Measurements from ENCODE around the gene VSTM2A.
"Not testable (repeated sequence)": the region's sequence is repeated elsewhere in the genome, so short reads cannot be mapped to it uniquely, and the experiment has no call there.

Gene VSTM2A, protein sequence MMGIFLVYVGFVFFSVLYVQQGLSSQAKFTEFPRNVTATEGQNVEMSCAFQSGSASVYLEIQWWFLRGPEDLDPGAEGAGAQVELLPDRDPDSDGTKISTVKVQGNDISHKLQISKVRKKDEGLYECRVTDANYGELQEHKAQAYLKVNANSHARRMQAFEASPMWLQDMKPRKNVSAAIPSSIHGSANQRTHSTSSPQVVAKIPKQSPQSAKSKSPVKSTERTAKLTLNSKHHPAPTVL
- total RNA-seq = 0 reads per million in 2 donors

DNA sequence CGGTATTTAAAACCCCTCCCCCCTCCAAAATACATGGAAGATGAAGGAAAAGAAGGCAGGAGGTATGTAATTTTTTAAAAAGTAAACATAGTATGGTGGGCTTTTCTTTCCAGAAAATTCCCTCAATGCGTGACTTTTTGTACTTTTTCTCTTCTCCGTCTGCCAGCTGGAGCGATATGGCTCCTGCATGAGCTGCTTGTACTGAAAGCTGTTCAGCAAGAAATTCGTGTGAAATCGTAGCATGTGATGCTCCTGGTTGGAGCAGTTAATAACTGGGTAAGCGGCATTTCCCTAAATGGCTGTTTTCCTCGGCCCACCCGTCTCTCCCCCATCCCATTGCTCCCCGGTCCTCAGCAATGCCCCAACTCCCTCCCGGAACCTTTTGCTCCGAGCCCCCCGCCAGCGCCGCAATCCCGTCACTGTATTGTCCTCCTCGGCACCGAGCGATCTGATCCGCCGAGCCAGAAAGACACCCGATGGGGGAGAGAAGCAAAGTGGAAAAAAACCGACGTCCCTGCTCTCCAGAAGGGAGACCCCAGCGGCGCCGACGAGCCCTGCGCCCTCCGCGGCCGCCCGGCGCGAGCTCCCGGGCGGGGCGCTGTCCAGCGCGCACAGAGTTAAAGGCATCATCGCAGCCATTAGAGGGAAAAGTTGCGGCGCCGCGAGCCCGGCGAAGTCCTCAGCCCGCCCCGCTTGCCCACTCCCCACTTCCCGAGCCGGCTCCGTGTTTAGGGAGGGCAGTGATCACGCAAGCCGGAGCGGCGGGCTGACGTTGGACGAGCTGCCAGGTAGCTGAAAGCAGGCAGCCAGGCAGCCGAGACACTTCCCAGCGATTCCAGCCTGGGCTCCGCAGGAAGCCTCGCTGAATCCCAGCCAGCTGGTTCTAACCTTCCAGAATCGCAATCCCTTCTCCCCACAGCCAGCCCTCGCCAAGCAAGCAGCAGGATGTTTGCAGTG is at the start of gene VSTM2A:
TSS of gene VSTM2A (plus strand) at position 707 of the 957 bp plus-strand sequence. CDS start 356 bp downstream, outside the sequence.
- DNase-seq = no peak

DNA sequence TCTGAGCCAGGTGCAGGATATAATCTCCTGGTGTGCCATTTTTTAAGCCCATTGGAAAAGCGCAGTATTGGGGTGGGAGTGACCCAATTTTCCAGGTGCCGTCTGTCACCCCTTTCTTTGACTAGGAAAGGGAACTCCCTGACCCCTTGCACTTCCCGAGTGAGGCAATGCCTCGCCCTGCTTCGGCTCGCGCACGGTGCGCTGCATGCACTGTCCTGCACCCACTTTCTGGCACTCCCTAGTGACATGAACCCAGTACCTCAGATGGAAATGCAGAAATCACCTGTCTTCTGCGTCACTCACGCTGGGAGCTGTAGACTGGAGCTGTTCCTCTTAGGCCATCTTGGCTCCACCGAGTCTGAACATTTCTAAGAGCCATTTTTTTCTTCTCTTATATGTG is 37.6 kb upstream of the VSTM2A start:
- not testable (repeated sequence) for DNase-seq

DNA sequence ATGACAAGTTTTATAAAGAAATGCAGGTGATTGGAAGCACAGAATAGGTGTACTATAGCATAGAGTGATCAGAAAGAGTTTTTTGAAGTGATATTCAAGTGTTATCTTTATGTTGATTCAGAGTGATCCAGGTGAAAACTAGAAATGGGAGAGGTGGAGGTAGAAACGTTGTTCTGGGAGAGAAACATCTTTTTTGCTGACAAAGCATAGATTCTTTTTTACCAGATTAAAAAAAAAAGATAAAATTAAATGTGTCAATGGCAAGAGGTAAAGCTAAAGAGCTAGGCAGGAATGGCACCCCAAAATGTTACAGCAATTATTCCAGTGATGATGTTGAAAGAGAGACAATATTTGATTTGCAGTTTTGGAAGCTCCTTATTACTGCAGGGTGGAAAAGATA is 12.6 kb upstream of the VSTM2A start:
- DNase-seq = no peak

DNA sequence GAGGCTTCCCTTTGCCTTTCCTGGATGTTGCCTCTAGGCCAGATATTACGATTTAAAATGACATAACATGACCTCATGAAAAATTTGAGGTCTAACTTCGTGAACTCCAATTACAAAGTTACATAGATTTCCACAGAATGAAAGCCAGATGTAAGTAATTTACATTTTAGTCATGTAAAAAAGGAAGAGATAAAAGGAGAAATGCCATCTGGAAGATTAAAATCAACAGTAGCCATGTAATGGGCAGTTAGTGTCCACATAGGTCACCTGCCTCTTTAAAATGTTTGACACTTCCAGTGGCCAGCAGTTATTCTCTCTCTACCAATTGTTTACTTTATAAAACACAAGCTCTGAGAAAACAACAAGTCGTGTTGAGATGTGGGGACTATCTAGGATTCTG is 4.1 kb upstream of the VSTM2A start:
- DNase-seq = no peak

DNA sequence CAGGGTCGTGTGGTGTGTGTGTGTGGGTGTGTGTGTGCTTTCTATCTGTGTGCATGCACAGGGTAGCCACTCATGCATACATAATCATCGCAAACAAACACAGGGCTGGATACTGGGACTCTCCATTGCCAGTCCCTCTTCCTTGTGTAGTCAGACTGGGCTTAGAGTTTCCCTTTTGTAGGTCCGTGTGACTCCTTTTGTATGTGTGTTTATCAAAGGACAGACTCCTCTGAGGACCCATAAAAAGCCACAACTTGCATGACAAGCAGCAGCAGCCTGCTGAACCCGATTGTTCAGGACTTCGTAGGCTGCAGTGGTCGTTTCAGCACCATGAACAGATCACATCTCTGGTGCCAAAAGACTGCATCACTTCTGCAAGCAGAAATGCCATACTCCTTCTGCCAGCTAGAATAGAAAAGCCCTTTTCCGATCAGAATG is 895 bp downstream of the VSTM2A start:
- DNase-seq = no peak

DNA sequence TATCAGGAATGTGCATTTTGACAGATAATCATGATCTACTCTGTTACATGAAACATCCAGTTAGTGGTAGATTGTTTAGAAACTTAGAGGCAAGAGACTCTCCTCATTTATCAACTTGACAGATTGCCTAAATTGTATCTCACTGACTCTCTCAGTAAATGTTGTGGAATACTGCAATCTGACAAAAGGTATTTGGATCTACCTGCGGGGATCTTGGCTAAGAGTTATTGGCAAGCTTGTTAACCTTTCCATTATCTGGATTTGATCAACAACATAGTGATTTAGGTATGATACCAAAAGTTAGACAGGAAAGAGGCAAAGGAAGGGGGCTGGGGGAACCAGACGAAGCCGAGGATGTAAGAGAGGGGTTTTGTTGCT is 2.0 kb downstream of the VSTM2A start:
- DNase-seq = no peak

DNA sequence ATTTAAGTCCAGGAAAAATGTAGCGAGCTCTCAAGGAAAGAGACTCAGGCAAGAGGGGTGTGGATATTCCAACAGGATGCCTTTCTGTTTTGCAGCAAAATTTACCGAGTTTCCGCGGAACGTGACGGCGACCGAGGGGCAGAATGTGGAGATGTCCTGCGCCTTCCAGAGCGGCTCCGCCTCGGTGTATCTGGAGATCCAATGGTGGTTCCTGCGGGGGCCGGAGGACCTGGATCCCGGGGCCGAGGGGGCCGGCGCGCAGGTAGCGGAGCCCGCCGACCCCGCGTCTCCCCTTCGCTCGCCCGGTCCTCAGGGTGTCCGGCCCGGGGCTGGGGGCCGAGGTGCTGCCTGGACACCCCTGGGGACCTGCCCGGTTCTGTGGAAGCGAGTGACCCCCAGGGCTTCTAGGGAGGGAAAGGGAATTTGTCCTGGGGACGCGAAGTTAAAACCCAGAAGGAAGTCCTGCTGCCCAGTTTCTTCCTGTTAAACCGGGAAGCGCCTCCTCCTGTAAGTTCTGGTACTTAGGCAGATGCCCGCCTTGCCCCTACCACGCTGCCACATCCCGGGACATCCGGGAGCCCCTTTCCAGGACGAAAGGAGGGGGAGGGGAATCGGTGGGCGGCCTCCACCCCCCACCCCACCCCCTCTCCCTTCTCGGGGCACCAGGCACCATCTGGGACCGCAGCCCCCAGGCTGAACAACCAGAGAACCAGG is 2.5 kb downstream of the VSTM2A start:
- no peak for DNase-seq

DNA sequence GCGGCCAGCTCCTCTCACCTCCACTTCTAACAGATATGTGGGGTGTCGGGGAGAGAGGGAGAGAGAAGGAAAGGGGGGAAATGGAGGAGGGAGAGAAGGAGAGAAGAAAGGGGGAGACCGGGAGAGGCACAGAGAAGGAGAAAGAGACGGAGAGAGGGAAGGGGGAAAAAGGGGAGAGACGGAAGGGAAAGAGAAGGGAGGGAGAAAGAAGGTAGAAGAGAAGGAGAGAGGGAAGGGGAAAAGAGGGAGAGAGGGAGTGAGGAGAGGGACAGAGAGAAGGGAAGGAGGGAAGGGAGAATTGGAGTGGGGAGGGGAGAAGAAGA is 3.0 kb downstream of the VSTM2A start:
- DNase-seq = no peak

DNA sequence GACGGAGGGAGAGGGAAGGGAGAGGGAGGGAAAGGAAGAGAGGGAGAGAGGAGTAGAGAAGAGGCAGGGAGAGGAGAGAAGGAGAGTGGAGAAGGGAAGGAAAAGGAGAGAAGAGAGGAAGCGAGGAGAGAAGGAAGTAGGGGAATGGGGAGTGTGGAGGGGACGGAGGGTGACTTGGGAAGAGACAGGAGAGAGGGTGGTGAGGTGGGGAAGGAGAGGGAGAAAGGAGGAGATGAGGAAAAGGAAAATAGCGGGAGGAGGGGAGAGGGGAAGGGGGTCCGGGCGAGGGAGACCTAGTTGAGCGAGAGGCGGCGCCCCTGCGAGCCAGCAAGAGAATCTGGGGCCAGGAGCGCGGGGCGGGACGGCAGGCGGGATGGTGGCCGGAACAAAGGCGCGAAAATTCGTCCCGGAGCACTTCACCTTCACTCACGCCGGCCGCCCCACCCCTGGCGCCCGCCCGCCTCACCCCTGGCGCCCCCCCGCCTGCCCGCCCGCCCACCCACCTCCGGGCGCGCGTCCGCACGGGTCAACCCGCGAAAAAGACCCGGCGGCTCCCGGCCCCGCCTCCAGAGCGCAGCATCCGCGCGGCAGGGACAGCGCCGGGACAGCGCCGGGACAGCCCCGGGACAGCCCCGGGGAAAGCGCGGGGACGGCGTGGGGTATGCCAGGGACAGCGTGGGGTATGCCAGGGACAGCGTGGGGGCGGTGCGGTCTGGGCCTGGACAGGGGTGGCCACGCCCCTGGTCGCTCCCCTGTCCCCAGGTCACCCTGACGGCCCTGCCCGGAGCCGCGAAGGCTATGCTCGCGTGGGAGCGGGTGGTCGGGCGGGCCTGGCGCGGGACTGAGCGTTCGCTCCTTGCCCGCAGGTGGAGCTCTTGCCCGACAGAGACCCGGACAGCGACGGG is 4.2 kb downstream of the VSTM2A start:
- DNase-seq = no peak

DNA sequence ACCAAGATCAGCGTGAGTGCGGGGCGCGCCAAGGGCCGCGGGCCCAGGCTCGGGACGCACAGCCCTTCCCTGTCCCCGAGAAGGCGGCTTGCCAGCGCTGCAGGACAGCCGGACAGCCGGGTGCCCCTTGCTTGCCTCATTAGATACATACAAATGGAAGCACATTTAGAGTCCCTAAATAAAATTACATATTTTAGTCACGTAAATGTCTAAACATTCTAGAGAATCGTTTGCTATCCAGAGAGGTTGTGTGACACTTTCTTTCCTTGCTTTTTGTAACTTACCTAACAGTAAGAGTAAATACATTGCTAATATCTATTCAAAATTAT is 4.8 kb downstream of the VSTM2A start:
- no peak for DNase-seq

DNA sequence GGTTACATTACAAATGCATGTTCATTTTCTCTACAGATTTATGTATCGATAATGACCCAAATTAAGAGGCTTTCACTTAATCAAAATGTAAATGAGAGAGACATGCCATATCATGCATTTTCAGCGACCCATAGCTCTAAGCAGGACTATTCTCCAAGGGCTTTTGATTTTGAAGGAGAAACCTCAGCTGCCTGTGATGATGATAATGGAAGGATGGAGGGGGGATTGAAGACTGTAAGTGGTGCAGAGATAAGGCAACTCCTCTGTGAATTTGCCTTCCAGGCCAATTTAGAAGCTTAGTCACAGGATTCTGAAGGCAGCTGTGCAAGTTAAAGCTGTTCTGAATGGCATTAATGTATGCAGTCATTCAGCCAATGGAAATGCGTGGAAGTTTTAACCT is 8.3 kb downstream of the VSTM2A start:
- DNase-seq = no peak

DNA sequence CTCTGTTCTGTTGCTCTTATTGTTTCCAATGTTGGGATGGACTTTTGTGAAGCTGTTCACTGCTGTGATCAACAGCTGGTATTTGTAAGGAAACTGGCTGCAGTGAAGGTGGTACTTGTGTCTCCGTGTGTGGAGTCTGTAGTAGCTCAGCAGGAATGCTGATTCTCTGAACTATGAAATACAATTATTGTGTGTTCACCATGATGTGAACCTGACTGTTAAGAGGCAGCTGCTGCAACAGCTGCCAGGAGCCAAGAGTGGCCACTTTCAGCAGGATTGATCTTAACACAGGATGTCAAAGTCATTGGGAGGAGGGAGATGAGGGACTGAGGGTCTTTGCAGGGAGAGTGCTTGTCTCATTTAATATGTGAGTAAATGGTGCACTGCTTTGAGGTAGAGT is 13.9 kb downstream of the VSTM2A start:
- no peak for DNase-seq

DNA sequence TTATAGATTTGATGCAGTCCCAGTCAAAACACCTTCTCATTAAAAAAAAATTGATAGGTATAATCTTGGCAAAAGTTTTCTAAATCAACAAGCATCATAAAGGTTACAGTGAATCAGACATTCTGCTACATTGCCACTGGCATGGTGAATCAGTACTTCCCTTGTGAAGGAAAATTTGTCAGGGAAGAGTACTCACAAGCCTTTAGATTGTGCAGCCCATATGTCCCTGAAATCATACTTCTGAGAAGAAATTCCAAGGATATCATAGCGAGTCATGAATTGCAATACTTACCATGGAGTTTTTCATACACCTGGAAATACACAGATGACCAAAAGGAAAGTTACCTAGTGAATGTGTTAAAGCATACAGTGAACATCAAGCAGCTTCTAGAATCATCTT is 17.2 kb downstream of the VSTM2A start:
- no peak for DNase-seq

DNA sequence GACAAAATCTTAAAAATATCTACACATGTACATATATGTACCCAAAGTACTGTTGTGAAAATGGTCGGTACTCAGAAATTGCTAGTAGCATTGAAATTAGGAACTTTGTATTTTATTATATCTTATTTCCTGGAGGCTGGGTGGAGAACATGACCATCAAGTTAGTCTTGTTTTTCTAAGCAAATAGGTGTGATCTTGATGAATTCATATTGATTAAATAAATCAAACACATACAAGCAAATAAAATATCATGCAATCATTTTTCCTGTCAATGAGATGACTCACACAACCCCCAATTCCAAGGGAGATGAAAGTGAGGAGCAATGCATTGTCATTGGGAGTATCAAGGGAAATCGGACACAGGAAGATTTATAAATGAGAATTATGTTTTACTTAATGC is 18.0 kb downstream of the VSTM2A start:
- no peak for DNase-seq

DNA sequence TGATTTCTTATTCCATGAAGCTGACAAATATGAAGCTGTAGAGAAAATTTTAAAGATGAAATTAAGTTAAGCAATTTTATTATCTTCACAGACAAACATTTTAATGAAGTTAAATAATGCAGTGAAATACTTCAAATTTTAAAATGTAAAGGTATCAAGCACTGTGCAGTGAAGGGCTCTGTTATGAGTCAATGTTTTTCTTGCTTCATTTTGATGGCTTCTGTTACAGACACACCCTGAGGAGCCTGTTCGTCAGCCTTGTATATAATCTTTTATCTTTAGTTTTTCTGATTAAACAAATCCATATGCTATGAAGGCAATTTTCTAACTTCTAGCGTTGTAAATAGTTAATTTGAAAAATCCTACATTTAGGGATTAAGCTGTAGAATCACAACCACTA is 18.5 kb downstream of the VSTM2A start:
- no peak for DNase-seq

DNA sequence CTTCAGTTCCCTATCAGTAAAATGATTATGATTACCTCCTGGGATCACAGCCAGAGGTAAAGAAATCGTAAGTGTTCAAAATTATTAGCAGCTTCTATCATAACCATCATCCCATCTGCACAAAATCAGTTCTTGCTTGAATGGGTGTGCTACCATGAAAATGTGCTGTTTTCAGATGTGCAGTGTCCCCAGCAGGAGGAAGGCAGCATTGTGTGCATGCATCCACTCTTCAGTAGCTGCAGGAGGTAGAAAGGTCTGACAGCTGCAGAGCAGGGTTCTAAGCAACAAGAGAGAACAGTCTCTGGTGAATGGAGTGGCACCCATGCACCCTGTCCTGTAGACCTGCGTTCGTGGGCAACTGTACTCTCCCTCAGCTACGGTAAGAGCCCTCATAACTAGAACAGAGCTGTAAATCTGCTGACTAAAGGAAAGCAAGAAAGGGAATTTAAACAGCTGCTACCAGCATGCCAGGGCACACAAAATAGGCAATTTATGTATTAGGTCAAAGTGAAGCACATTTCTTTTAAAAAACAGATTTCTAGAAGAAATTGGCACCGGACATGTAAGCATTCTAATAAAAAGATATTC is 21.2 kb downstream of the VSTM2A start:
- no peak for DNase-seq

DNA sequence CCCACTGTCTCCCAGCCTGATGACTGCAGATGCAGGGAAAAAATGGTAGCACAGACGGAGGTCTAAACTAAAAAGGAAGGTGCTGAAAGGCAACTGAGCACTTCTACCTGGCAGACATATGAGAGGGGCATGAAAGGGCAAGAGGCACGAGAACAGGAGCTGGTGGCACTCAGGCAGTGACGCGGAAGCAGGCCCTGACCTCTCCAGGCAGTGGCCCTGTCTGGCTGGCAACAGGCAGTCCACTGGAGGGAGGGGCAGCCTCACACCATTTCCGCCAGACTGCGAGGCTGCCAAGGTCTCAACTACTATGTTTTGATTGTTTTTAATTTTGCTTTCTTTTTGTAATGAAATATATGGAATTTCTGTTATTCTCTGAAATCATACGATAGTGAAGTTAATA is 23.3 kb downstream of the VSTM2A start:
- DNase-seq = no peak

DNA sequence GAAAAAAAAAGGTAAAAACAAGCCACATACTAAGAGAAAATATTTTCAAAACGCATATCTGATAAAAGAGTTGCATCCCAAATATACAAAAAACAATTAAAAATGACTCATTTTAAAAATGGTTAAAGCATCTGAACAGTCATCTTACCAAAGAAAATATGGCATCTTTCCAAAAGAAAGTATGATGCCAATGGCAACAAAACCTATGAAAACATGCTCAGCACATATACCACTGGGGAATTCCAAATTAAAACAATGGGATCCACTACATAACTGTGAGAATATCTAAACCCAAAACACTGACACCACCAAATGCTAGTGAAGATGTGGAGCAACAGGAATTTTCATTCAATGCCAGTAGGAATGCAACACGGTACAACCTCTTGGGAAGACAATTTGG is 39.3 kb downstream of the VSTM2A start:
- no peak for DNase-seq

DNA sequence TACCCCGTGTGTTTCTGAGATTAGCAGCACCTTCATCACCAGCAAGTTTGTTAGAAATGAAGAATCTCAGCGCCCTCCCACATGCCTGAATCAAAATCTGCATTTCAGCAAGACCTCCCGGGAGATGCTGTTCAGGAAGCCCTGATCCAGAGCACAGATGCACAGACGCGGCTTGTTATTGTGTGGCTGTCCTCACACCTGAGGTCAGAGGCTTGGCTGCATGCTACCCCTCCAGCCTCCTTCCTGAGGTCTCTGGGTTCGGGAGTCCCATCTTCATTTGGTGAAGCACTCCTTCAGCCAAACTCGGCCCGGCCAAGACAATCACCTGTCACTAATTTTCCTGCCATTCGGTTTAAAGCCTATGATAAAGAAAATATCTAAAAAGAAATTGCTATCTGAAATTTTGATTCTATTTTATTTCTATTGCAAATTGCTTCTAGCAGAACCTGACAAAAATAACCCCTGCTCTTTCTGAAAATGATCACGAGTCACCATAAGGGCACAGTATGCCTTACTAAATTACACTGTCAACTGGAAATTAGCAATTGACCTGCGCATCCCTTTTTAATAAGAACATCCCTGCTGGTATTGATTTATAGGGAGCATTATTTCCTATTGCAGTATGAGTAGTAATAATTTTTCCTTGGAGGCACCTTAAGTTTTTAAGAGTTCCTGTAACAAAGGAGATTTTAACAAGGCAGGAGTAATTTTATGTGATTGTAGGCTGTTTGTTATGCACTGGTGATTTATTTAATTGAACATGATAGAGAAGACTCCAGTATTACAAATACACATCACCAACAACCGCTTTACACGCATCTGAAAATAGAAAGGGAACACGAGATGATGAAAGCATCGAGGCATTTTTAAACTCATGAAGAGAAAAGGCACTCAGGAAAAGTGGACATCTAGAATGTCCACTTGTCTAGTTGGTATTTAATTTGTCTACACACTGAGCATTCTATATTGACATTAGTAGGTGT is 49.5 kb downstream of the VSTM2A start:
- no peak for DNase-seq

DNA sequence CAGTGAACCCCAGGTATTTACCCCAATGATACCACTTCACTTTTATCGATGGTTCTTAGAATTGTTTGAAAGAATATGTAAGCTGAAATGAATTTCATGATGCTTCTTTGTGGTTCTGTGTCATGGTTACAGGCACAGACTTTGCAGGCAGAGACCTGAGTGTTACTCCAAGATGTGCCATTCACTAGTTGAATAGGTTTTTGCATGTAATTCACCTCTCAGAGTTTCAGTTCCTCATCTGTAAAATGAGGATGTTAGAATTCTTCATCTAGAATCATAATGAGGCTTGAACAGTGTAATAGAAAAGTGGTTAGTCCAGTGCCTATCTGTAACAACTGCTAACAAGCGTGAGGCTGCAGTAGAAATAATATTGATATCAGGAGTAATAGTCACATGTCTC is 54.6 kb downstream of the VSTM2A start:
- no peak for DNase-seq

DNA sequence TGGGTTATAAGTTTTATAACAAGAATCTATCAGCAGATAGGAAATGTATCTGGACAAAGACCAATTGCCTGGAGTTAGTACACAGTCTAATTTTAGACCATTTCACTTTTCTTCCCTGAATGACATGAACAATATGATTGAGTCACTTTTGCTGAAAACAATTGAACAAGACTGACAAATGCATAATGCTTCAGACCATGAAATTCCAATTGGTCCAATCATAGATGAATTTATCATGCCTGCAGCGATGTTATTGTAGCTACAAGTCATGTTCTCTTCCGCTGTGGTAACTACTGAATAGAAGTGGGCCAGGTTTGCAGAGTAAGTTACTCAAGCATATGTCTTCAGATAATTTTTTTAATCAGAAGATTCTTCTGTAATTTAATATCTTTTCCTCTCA is 73.4 kb downstream of the VSTM2A start:
- DNase-seq = no peak

All from T-helper 9 cell (primary cell).